Measurements from ENCODE around the gene OSBPL7. TPM values are rescaled to one million over a fixed set of nuclear protein-coding genes. Genes with fewer than 3 reads are reported as not detected.
"Not testable (repeated sequence)": the region's sequence is repeated elsewhere in the genome, so short reads cannot be mapped to it uniquely, and the experiment has no call there.

Gene OSBPL7
- total RNA-seq, 2 experiments from 2014 or later, result 30.3 to 47.8 TPM

DNA sequence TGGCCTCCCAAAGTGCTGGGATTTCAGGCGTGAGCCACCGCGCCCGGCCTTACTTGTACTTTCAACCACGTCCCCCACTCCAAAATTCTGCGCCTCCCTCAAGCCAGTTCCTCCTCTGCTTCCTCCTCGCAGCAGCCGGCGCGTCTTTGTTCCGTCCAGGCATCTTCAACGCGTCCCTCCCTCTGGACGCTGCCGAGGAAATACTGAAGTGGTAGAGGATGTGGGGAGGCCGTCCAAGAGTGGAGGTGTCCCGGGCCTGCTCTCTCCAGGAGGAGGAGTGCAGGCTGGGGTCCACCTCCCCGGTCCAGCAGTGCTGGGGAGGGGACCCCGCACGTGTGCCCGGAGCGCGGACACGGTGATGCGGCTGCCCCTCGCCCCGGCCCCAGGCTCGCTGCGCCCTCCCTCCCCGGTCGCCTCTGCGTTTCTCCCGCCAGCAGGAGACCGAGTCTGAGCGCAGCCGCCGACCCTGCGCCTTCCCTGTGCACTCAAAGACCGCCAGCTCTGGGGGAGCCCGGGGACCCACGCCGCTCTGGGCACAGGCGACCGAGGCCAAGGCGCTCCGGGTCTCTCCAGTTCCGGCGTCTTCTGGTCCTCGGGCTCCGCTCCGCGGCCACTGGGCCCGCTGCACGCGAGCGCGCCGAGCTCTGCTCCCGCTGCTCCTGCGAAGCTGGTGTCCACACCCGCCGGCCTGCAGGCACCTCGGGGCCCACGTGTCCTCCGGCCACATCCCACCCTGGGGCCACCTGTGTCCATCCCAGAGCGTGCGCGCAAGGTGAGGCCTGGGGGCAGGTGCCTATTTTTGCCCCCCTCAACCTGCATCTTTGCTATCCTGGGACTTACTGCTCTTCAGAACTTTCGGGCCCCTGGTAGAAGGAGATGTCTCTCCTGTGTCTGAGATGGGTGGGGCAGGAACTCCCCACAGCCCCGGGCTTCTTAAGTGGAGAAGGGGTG is 31.7 kb downstream of the OSBPL7 start:
- DNase-seq, result peak; percentile 75
- H3K4me3 Mint-ChIP-seq, result peak overlapping the region; percentile 59
- peaks cover 77% of the 10 kb centered on the region for H3K27me3 Mint-ChIP-seq
- H3K4me1 Mint-ChIP-seq, result peaks cover 10% of the 10 kb centered on the region
- no peak overlapping the region for H3K27ac Mint-ChIP-seq
- CTCF ChIA-PET, result interaction anchor here (0.6 to 5.9 kb wide), 30 partner anchors 8 to 171 kb away, joined by 3 to 30 read pairs (median 4); partner anchors contain the start of genes TBKBP1 and TBX21
- no peaks in the 10 kb centered on the region for H3K36me3 Mint-ChIP-seq
- peak; percentile 97 for ATAC-seq
- no peaks in the 10 kb centered on the region for H3K9me3 Mint-ChIP-seq (ENCODE audit: low read depth)

- H3K4me3 Mint-ChIP-seq, result no peak overlapping the region
- no peaks in the 10 kb centered on the region for H3K36me3 Mint-ChIP-seq
- no peak overlapping the region for H3K27ac Mint-ChIP-seq
- H3K4me1 Mint-ChIP-seq, result peaks cover 9% of the 10 kb centered on the region
- DNase-seq, result peak; percentile 66
- ATAC-seq, result no peak
- H3K9me3 Mint-ChIP-seq (ENCODE audit: low read depth), result no peaks in the 10 kb centered on the region
- peaks cover 61% of the 10 kb centered on the region for H3K27me3 Mint-ChIP-seq
- CTCF ChIA-PET, result interaction anchor here (1.0 to 2.9 kb wide), 4 partner anchors 19 to 89 kb away, joined by 3 to 12 read pairs (median 6); partner anchors contain the start of gene TBX21
Observed at GRCh38 chr17:47785538-47786123, 36.0 kb downstream of the OSBPL7 start.

GRCh38 chr17:47781397-47781796 is 40.2 kb downstream of the OSBPL7 start:
- Mint-ChIP-seq H3K27ac (no peak overlapping the region), H3K4me1 (no peaks in the 10 kb centered on the region), H3K36me3 (no peaks in the 10 kb centered on the region), H3K9me3 (ENCODE audit: low read depth) (no peaks in the 10 kb centered on the region), H3K27me3 (peaks cover 56% of the 10 kb centered on the region), H3K4me3 (no peak overlapping the region)
- no peak for DNase-seq
- CTCF ChIA-PET, result interaction anchor here (0.9 to 1.5 kb wide), 6 partner anchors 9 to 165 kb away, joined by 3 to 4 read pairs (median 4); no protein-coding TSS in a partner anchor
- ATAC-seq, result no peak

DNA sequence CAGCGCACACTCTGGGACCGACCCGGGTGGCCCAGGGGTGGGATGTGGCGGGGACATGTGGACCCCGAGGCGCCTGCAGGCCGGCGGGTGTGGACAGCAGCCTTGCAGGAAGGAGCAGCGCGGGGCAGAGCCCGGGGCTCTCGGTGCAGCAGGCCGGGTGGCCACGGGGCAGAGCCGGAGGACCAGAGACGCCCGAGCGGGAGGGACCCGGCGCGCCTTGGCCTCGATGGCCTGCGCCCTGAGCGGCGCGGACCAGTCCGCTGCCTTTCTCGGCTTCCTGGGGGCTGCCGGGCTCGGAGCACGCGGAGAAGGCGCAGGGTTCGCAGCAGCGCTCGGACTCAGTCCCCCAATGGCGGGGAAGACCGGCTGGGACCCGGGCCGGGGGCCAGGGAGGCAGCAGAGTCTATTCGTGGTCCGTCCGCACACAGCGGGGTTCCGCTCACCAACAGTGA is 43.4 kb downstream of the OSBPL7 start:
- CTCF ChIA-PET, result interaction anchor here (1.2 to 1.9 kb wide), 2 partner anchors 12 to 24 kb away, joined by 3 to 5 read pairs; no protein-coding TSS in a partner anchor
- no peak overlapping the region for H3K27ac Mint-ChIP-seq
- no peak overlapping the region for H3K4me3 Mint-ChIP-seq
- peaks cover 70% of the 10 kb centered on the region for H3K27me3 Mint-ChIP-seq
- H3K36me3 Mint-ChIP-seq, result no peaks in the 10 kb centered on the region
- no peaks in the 10 kb centered on the region for H3K9me3 Mint-ChIP-seq (ENCODE audit: low read depth)
- ATAC-seq (no peak), DNase-seq (no peak)
- no peaks in the 10 kb centered on the region for H3K4me1 Mint-ChIP-seq

DNA sequence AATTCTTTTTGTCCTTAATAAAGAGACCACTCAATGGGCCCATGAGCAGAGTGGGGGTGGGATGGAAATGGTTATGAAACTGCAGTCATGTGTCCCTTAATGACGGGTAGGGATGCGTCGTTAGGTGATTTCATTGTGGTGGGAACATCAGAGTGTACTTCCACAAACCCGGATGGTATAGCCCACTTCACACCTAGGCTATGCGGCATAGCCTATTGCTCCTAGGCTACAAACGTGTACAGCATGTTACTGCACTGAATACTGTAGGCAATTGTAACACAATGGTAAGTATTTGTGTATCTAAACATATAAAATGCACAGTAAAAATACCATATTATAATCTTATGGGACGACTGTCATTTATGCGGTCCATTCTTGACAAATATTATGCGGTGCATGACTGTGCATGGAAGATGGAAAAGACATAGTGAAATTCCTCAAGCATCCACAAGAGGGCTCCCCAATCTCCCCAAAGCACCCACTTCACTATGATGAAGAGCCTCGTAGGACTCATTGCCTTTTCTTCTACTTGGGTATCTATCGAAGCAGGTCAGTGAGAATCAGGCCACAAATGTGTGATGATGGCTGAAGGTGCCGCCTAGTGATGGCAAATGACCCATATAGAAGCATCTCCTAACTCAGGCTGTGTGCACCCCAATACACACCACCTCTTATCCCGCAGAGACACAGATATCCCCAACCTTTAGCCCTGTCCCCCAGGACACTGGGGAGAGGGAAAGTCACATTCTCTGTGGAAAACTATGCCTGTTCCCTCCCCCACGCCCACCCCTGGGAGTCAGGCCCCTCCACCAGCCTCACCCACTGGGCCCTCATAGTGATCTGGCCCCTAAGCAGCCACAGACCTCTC is 45.0 kb downstream of the OSBPL7 start:
- DNase-seq, result peak; percentile 55
- Mint-ChIP-seq H3K9me3 (ENCODE audit: low read depth) (no peaks in the 10 kb centered on the region), H3K27me3 (peaks cover 66% of the 10 kb centered on the region)

DNA sequence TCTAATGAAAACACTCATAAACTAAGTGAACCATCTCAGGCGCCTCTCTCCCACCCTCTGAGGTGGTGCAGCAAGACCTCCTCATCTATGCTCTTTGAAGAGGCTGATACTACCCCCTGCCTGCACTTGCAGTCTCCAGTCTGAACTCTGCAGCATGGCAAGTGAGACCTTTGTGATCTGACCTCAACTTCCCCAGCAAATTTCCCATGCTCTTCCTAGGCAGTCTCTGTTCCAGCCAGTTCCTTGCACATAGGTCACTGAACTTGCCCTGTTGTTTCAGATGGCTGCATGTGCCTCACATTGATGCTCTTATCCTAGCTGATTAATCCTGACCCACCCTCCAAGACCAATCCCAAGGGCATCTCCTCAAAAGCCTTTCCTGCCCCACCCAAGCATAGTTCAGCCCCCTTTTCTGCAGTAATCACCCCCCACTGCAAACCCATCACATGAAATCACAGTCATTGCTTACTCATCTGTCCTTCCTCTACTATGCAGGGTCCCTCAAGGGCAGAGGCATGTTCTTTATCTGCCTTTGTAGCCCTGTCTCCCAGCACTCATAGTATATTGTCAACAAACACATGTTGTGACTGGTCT is 46.5 kb downstream of the OSBPL7 start:
- peaks cover 4% of the 10 kb centered on the region for H3K9me3 Mint-ChIP-seq (ENCODE audit: low read depth)
- CTCF ChIA-PET, result interaction anchor here (0.8 to 2.5 kb wide), 5 partner anchors 10 to 109 kb away, joined by 3 to 10 read pairs (median 4); no protein-coding TSS in a partner anchor
- ATAC-seq, result no peak
- no peak overlapping the region for H3K4me3 Mint-ChIP-seq
- peaks cover 59% of the 10 kb centered on the region for H3K27me3 Mint-ChIP-seq
- H3K4me1 Mint-ChIP-seq, result no peaks in the 10 kb centered on the region
- peaks cover 1% of the 10 kb centered on the region for H3K36me3 Mint-ChIP-seq
- H3K27ac Mint-ChIP-seq, result no peak overlapping the region
- no peak for DNase-seq

More for the DNA sequence above, 45.0 kb downstream of the OSBPL7 start:
- Mint-ChIP-seq H3K27ac (no peak overlapping the region), H3K4me3 (no peak overlapping the region), H3K4me1 (no peaks in the 10 kb centered on the region), H3K36me3 (no peaks in the 10 kb centered on the region)
- ATAC-seq, result peak; percentile 84
- CTCF ChIA-PET, result interaction anchor here (0.7 to 2.5 kb wide), 6 partner anchors 10 to 77 kb away, joined by 3 to 10 read pairs (median 4); no protein-coding TSS in a partner anchor

DNA sequence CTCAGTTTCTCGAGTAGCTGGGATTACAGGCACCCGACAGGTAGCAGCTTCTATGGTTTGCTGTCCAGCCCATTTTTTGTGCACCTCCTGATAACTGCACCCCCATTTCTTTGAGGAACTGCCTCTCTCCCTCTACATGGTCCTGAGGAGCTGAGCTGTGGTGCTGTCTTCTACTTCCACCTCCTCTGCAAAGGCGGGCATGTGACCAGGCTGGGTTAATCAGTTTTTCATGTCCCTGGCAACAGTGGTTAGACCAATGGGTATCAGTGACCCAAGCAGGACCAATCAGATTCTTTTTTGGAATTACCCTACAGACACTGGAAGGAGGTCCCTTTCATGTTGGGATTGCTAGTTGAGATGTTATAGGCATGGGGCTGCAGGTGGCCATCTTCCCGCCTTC is 47.3 kb downstream of the OSBPL7 start:
- DNase-seq, result no peak
- CTCF ChIA-PET, result interaction anchor here (2.5 kb wide), 1 partner anchor 16 kb away, joined by 10 read pairs; no protein-coding TSS in a partner anchor
- no peak for ATAC-seq
- Mint-ChIP-seq H3K36me3 (peaks cover 1% of the 10 kb centered on the region), H3K9me3 (ENCODE audit: low read depth) (peaks cover 4% of the 10 kb centered on the region), H3K27me3 (peaks cover 55% of the 10 kb centered on the region), H3K4me1 (no peaks in the 10 kb centered on the region), H3K4me3 (no peak overlapping the region), H3K27ac (no peak overlapping the region)

GRCh38 chr17:47773649-47774048 is 47.9 kb downstream of the OSBPL7 start:
- ATAC-seq; DNase-seq; H3K4me1 Mint-ChIP-seq; H3K27ac Mint-ChIP-seq; H3K9me3 Mint-ChIP-seq (ENCODE audit: low read depth); H3K4me3 Mint-ChIP-seq; H3K36me3 Mint-ChIP-seq: not testable (repeated sequence)
- CTCF ChIA-PET, result interaction anchor here (1.2 to 2.5 kb wide), 2 partner anchors 16 to 116 kb away, joined by 3 to 10 read pairs; no protein-coding TSS in a partner anchor
- H3K27me3 Mint-ChIP-seq, result peaks cover 53% of the 10 kb centered on the region

GRCh38 chr17:47763913-47764582 is 57.5 kb downstream of the OSBPL7 start:
- no peak for DNase-seq
- peaks cover 11% of the 10 kb centered on the region for H3K36me3 Mint-ChIP-seq
- H3K9me3 Mint-ChIP-seq (ENCODE audit: low read depth), result peaks cover 12% of the 10 kb centered on the region
- CTCF ChIA-PET, result interaction anchor here (1.6 kb wide), 1 partner anchor 29 kb away, joined by 4 read pairs; no protein-coding TSS in a partner anchor
- peaks cover 16% of the 10 kb centered on the region for H3K4me1 Mint-ChIP-seq
- peaks cover 9% of the 10 kb centered on the region for H3K27me3 Mint-ChIP-seq
- no peak overlapping the region for H3K4me3 Mint-ChIP-seq
- ATAC-seq, result peak; percentile 30
- no peak overlapping the region for H3K27ac Mint-ChIP-seq

- Mint-ChIP-seq H3K27ac (no peak overlapping the region), H3K27me3 (peaks cover 18% of the 10 kb centered on the region), H3K36me3 (peaks cover 13% of the 10 kb centered on the region), H3K9me3 (ENCODE audit: low read depth) (peaks cover 14% of the 10 kb centered on the region), H3K4me1 (peaks cover 16% of the 10 kb centered on the region), H3K4me3 (no peak overlapping the region)
- CTCF ChIA-PET, result interaction anchor here (1.3 to 1.9 kb wide), 3 partner anchors 30 to 63 kb away, joined by 3 to 6 read pairs (median 4); partner anchors contain the start of gene TBX21
- DNase-seq (no peak), ATAC-seq (peak; percentile 36)
Observed at GRCh38 chr17:47762728-47763127, 58.9 kb downstream of the OSBPL7 start.

DNA sequence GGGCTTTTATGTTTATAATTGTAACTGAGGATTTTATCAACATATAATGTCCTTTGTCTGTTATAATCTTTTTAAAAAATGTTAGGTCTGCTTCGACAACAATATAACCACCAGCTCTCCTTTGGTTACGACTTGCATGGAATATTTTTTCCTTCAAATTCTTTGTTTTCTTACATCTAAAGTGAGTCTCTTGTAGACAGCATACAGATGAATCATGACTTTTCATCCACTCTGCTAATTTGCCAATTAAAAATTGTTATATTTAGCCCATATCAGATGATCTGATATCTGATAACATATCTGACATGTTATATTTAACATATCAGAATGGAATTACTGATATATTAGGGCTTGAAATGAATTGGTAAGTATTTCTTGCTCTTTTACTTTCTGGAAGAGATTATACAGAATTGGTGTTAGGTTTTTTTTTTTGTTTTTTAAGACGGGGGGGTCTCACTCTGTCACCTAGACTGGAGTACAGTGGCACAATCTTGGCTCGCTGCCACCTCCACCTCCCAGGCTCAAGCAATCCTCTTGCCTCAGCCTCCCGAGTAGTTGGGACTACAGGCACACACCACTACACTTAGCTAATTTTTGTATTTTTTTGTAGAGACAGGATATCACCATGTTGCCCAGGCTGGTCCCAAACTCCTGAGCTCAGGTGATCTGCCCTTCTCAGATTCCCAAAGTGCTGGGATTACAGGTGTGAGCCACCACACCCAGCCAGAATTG is 61.0 kb downstream of the OSBPL7 start:
- H3K27ac Mint-ChIP-seq, result no peak overlapping the region
- peaks cover 17% of the 10 kb centered on the region for H3K27me3 Mint-ChIP-seq
- DNase-seq, result no peak
- no peak for ATAC-seq
- peaks cover 16% of the 10 kb centered on the region for H3K9me3 Mint-ChIP-seq (ENCODE audit: low read depth)
- peaks cover 16% of the 10 kb centered on the region for H3K4me1 Mint-ChIP-seq
- CTCF ChIA-PET, result interaction anchor here (0.7 to 2.1 kb wide), 4 partner anchors 29 to 91 kb away, joined by 3 to 6 read pairs (median 4); no protein-coding TSS in a partner anchor
- H3K4me3 Mint-ChIP-seq, result no peak overlapping the region
- H3K36me3 Mint-ChIP-seq, result peaks cover 21% of the 10 kb centered on the region

All from activated CD8-positive, alpha-beta memory T cell treated with anti-CD3 and anti-CD28 coated beads, Interleukin-2, amount 10 ng/mL, durations not matched to agents 7 days and 5 days (primary cell).